DND-41 (cell line): ENCODE measurements around the gene JADE2.

Source experiments
- EZH2 ChIP-seq: IDR thresholded peaks from 3 replicates; pipeline ENCODE4 v1.6.1; 2012; ENCODE audit warnings: borderline replicate concordance, low read depth, mild to moderate bottlenecking, moderate library complexity, low read length, inconsistent platforms; ENCODE audit not compliant: severe bottlenecking
- TF ChIP-seq, protein P1 (sequence below): IDR thresholded peaks from 2 replicates; pipeline ENCODE4 v1.5.1; 2012; ENCODE audit warnings: borderline replicate concordance, low read length, moderate library complexity, mild to moderate bottlenecking; ENCODE audit not compliant: poor library complexity, severe bottlenecking; ENCODE audit errors: extremely low read depth

DNA sequence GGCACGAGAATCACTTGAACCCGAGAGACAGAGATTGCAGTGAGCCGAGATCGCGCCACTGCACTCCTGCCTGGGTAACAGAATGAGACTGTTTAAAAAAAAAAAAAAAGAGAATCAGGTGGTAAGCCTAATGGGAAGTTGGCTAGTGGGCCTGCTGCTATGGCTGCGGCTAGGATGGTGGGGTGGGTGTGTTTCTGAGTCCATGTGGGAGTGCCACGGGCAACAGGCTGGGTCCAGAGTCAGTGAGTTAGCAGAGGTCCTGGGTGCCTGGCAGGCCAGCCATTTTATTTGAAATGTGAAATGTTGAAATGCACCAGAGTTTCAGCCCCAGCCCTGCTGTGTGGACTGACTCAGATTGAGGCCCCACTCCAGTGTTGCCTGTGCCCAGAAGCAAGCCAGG, 37.8 kb downstream of the JADE2 start:
- TF ChIP-seq, protein P1, sequence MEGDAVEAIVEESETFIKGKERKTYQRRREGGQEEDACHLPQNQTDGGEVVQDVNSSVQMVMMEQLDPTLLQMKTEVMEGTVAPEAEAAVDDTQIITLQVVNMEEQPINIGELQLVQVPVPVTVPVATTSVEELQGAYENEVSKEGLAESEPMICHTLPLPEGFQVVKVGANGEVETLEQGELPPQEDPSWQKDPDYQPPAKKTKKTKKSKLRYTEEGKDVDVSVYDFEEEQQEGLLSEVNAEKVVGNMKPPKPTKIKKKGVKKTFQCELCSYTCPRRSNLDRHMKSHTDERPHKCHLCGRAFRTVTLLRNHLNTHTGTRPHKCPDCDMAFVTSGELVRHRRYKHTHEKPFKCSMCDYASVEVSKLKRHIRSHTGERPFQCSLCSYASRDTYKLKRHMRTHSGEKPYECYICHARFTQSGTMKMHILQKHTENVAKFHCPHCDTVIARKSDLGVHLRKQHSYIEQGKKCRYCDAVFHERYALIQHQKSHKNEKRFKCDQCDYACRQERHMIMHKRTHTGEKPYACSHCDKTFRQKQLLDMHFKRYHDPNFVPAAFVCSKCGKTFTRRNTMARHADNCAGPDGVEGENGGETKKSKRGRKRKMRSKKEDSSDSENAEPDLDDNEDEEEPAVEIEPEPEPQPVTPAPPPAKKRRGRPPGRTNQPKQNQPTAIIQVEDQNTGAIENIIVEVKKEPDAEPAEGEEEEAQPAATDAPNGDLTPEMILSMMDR: no peak
- TF ChIP-seq EZH2: no peak
